COLO668 (cell line): ENCODE results near the gene CHCHD6.
"Not testable (repeated sequence)": the region's sequence is repeated elsewhere in the genome, so short reads cannot be mapped to it uniquely, and the experiment has no call there.

Experiments used
- DNase-seq: peaks from one replicate; lab custom pipeline; 2025; ENCODE audit not compliant: unreplicated experiment; lab: John Stamatoyannopoulos, UW

CHCHD6 gene

DNA sequence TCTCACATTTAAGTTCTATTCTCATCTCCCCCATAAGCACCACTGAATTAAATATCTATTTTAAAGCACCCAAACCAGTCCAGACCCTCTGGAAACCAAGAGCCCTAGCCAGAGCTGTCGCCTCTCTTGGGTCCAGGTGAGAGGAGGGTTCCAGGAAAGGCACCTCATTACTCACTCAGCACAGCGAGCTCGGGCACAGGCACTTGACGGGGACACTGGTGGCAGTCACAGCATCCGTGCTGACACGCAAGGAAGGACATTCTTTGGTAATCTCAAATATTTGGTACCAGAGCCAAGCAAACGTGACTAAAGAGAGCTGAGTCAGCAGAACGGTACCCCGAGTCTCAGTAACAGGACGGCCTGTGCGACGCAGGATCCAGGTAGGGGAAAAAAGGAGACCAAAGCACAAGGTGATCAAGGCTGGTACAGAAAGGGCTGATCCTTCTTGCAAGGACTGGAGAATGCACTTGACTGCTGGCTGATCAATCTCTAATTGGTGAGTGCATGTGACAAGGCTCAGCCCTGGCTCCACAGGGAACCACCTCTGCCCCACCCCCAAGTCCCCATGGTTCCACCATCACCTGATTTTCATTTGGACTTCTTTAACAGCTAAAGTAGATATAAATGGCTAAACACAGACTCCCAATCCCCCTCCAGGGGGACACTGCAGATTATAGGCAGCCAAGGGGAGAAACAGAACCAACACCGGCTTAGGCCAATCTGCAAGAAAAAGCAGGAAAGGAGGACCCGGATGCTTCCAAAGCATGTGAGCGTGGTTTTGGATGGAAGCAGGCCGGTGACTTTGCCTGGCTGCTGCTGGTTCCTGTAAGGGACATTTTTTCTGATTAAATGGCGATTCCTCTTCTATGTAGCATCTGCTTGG is 61.4 kb downstream of the CHCHD6 start:
- no peak for DNase-seq

DNA sequence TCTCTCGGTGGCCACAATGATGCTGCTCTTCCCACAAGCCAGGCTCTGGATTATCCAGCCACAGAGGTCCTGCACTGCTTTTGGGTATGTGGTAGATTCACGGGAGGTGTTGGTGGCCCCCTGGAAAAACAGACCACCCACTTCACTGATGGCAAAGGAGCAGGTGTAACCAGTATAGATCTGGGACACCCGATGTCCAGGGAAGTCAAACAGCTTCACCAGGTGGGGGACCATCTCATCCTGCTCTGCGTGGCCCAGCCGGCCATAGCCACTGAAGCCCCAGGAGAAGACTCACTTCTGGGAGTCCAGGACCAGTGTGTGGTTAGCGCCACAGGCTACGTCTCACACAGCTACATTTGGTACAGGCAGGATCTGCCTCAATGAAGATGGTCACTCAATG is 62.6 kb downstream of the CHCHD6 start:
- DNase-seq: no peak

DNA sequence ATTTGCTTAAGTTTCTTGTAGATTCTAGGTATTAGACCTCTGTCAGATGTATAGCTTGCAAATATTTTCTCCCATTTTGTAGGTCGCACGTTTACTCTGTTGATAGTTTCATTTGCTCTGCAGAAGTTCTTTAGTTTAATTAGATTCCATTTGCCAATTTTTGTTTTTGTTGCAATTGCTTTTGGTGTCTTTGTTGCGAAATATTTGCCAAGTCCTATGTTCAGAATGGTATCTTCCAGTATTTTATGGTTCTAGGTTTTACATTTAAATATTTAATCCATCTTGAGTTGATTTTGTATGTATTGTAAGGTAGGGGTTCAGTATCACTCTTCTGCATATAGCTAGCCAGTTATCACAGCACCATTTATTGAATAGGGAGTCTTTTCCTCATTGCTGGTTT is 64.9 kb downstream of the CHCHD6 start:
- no peak for DNase-seq

DNA sequence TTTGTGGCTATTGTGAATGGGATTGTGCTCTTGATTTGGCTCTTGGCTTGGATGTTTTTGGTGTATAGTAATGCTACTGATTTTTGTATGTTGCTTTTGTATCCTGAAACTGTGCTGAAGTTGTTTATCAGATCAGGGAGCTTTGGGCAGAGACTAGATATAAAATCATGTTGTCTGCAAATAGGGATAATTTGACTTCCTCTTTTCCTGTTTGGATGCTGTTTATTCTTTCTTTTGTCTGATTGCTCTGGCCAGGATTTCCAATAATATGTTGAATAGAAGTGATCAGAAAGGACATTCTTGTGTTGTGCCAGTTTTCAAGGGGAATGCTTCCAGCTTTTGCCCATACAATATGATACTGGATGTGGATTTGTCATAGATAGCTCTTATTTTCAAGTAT is 66.1 kb downstream of the CHCHD6 start:
- no peak for DNase-seq

DNA sequence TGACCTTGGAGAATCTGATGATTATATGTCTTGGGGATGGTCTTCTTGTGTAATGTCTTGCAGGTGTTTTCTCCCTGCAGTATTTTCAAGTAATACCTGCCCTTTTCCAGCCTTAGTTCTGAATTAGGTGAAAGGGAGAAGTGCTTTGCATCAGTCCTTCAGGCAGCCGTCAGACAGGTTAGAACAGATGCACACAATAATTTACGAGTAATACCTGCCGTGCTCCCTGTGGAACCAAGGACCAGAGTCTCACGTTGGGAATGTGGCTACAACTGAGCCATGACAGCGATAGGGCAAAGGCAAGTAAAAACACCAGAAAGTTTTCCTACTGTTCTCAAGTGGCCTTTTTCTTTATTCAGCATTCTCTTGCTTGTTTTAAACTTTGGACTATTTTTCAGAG is 69.1 kb downstream of the CHCHD6 start:
- no peak for DNase-seq

DNA sequence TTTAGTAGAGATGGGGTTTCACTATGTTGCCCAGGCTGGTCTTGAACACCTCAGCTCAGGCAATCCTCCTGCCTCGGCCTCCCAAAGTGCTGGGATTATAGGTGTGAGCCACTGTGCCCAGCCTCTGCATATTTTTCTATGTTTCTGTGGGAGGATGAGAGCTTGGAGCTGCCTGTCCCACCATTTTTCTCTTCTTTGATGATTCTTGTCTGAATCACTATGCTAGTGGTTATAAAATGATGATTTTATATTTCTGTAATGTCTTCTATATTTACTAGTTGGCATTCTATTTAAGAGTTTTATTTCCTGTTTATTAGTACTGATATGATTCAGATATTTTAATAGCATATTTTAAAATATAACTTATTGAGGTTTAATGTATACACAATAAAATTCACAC is 69.7 kb downstream of the CHCHD6 start:
- no peak for DNase-seq

DNA sequence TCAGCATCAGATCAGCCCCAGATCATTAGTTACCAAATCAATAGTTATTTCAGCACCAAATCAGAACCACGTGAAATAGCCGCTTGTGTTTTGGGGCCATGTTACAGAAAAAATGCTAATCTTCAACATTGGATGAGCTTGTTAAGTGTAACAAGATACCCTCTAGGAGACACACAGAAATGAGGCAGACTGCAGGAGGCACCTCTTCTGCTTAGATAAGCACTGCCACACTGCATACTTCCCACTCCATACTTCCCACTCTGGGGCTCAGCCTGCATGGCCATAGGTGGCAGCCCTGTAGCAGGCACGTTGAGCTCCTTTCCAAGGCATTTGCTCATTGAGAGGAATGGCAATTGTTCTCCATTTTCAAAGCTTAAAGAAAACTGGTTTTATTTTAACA is 73.3 kb downstream of the CHCHD6 start:
- DNase-seq: no peak

DNA sequence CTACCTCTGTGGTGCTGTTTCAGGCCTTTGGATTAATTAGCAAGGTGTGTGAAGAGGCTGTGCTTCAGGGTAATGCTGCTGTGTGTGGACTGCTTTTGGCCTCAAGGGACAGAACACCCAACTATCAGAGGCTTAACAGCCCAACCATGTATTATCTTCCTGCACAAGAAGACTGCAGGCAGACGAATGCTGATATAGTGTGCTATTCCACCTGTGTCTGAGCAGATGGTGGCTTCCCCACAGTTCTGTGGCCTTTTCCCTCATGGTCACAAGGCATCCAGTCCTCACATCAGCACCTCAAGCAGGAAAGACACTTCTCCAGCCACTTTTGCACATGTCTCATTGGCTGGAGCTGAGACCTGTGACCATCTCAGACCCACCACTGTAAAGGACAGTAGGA is 76.6 kb downstream of the CHCHD6 start:
- DNase-seq: no peak

DNA sequence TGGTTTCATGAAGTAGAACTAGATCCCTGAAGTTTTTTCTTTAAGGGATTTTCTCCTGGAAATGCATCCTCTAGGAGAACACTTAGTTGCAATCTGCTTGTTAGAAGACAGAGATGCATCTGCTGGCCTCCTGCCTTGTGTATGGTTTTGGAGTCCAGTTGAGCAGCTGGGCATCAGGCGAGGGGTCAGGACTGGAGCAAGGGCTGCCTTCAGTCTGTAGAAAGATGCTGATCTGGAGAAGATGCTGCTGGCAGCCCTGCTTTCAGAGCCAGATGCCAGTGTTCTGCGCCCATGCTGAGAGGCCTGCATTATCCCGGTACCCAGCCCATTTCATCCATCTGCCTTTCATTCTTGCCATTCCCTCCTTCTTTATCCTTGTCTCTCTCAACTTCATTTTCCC is 77.4 kb downstream of the CHCHD6 start:
- no peak for DNase-seq

DNA sequence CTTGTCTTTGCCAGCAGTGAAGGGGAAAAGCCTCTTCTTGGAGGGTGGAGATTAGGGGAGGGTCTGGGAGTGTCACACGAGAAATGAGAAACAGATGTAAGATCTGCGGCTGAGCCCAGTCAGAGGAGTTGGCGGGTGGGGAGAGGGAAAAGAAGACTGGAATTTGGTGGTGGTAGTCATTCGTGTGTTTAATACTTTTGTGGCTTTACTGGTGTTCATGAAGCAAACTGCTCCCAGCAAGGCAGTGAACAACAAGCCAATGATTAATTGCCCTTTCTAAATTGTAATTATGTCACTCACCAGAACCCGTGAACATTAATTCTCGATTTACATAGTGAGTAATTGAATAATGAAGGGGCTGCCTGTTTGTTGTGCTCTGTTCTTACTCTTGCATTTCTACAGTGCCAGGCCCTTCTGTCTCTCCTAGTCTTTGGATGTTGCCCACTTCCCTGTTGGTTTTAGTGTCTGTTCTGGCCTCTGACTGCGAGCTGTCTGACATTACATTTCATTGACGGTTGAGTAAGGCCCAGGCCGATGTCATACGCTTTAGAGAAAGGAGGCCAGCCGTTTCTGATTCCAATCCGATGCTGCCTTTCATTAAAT is 78.0 kb downstream of the CHCHD6 start:
- DNase-seq: no peak

DNA sequence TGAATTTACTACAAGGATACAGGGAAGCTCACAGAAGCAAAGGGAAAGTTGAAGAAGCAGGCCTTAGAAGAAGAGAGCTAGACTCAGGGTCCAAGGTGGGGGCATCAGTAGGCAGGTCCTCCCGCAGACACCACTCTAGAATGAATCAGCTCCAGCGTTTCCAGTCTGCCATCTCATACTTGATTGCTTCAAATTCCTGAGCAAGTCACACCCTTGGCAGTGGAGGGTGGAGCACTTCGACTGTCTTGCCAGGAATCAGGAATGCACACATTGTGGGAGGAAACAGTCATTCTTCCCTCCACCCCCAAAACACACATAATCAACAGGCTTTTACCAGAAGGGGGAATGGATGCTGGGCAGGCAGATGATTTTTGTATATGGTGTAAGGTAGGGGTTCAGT is 78.5 kb downstream of the CHCHD6 start:
- DNase-seq: no peak

DNA sequence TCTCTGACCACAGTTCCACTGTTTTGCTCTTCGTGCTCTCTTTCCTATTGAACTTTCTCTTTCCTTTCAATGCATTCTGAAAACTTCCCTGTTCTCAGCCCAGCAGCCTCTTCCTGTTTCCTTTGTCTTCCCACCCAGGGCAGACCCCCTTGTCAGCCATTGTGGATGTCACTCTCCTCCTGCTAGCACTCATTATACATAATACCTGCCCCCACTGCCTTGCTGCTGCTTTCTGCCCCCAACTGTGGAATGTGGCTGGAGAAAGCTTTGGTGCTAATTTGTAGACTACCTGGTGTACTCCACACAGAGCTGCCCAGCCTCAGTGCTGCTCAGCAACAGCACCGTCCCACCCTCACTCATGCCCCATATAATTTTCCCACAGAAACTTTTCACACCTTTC is 80.2 kb downstream of the CHCHD6 start:
- no peak for DNase-seq

DNA sequence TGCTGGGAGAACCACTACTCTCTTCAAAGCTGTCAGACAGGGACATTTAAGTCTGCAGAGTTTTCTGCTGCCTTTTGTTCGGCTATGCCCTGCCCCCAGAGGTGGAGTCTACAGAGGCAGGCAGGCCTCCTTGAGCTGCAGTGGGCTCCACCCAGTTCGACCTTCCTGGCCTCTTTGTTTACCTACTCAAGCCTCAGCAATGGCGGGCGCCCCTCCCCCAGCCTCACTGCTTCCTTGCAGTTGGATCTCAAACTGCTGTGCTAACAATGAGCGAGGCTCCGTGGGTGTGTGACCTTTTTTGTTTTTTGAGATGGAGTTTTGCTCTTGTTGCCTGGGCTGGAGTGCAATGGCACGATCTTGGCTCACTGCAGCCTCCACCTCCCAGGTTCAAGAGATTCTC is 87.3 kb downstream of the CHCHD6 start:
- not testable (repeated sequence) for DNase-seq

DNA sequence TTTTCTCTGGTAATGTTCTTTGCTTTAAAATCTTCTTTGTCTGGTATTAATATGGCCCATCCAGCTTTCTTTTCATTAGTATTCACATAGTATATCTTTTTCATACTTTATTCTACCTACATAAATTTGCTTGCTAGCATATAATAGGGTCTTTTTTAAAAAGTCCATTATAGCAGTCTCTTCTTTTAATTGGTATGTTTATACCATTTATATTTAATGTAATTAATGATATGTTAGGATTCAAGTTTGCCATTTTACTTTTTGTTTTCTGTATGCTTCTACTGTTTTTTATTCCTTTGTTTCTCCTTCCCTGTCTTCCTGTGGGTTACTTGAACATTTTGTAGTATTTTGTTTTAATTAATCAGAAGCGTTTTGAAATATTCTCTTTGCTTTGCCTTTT is 89.0 kb downstream of the CHCHD6 start:
- DNase-seq: no peak

DNA sequence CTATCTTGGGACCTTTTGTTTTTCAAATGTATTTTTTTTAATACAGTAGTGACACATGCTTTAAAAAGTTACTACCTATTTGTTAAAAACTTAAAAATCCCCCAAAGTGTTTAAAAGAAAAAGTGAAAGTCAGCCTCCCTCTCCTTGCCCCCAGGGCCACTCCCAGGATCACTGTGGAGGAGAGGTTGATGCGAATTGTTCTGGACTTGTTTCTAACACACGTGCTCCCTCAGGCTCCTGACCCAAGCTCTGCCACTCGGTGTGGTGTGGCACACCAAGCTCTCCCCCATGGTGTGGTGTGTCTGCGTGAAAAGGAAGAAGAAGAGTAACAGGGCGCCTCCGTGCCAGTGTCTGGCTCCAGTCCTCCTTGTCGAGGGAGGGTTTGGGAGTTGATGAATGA is 93.5 kb downstream of the CHCHD6 start:
- no peak for DNase-seq

DNA sequence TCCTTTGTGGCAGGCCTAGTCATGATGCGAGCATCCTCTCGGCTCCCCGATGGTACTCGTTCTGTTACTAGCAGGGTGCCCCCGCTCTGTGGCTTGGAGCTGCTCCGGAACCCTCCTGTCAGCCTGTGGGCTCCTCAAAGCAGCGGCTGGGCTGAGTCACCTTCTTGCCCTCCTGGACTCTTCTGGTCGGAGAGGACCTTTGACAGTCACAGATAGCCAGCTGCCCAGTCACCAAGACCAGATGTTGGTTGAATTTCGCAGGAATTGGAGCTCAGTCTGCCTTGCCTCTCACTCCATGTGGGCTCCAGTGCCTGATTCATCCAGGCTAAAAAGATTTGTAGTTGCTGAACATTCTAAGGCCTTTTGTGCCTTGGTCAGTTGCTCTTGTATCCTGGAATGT is 94.5 kb downstream of the CHCHD6 start:
- DNase-seq: no peak

DNA sequence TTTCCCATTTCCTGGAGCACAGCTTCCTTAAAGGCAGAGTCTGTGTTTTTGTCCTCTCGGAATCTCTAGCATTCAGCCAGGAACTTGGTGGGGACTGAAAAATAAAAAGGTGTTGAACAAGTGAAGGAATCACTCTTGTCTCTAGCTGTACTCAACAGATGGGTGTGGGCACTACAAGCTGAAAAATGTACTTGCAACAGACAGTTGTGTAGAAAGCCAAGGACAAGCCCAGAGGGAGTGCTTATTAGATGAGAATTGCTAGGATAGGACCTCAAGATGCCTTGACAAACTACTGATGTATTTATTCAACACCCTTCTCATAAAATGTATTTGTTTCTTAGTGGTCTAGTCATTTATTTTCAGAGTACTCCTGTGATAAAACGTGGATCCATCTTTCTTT is 95.1 kb downstream of the CHCHD6 start:
- no peak for DNase-seq

DNA sequence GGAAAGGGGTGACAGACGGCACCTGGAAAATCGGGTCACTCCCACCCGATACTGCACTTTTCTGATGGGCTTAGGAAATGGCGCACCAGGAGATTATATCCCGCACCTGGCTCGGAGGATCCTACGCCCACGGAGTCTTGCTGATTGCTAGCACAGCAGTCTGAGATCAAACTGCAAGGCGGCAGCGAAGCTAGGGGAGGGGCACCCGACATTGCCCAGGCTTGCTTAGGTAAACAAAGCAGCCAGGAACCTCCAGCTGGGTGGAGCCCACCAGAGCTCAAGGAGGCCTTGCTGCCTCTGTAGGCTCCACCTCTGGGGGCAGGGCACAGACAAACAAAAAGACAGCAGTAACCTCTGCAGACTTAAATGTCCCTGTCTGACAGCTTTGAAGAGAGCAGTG is 97.3 kb downstream of the CHCHD6 start:
- DNase-seq: not testable (repeated sequence)

DNA sequence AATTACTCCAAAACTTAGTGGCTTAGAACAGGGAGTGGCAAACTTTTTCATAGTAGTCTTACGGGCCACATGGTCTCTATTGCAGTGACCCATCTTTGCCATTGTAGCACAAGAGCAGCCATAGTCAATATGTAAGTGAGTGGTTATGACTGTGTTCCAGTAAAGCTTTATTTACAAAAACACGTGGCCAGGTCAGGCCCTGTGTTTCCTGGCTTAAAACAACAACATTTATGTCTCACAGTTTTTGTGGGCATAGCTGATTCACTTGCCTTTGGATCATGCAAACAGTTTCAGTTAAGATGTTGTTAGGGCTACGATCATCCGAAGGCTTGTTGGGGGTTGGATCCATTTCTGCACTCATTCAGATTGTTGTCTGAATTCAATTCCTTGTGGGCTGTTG is 103.8 kb downstream of the CHCHD6 start:
- DNase-seq: no peak

DNA sequence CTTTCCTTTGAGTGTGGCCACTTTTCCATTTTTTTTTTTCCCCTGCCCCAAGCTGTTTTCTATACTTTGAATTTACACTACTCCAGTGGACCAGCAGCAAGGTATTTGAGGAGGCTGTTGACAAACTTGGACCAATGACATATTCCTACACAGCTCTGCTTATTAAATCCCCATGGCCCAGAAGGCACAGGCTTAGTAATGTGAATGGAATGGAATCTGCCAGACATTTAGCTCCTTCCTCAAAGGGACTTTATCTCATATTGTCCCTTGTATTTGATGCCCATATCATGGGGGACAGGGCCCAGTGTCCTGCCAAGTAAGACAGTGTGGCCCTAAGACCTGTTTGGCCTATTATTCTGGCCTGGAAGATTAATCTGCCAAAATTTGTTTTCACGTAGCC is 107.5 kb downstream of the CHCHD6 start:
- no peak for DNase-seq

DNA sequence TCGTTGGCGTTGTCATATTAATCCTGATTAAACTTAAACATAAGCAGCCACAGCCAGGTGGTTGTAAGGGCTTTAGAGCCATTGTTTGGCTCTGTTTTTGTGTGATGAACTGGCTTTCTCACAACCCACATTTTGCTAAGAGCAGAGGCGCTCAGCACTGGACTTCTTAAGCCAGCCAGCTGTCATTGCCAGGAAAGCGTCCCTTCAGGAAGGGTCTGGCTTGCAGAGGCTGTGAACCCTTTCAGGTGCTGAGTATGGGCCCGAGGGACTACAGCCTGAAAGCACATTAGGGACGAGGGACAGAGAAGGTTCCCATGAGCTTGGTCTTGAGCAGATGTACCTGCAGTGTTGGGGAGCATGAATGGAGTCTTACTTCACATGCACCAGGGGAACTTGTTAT is 112.3 kb downstream of the CHCHD6 start:
- DNase-seq: no peak

DNA sequence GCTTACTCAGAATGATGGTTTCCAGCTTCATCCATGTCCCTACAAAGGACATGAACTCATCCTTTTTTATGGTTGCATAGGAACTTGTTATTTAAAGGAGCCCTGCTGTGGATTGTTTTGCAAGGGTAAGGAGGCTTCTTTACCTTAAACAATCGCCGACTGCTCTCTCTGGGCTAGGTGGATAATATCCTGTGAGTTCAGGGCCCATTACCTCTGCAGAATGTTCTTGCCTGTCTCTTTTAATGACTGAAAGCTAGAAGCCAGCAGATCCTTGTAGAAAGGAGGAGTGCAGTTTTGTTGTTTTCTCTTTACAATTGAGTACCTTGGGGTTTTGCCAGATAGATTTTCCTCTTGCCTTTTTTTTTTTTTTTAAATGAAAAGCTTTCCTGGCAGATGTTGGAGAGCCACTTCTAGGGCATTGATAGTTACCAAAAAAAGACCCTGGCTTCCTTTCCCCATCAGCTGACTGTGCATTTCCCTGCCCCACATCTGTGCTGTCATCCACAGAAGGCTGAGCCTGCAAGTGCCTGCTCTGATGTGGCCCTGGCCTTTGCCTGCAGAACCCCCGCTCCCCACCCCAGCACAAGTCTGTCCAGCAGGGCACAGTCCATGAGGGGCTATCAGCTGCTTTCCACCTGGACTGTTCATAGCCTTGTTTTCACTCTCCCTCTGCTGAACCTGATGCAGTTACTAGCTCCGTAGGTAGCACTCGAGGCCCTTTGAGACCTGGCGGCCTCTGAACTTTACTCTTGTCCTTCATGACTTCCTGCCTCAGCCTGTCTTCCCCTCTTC is 113.1 kb downstream of the CHCHD6 start:
- DNase-seq: no peak
